ENCODE measurements around the gene TESMIN.

TESMIN gene

DNA sequence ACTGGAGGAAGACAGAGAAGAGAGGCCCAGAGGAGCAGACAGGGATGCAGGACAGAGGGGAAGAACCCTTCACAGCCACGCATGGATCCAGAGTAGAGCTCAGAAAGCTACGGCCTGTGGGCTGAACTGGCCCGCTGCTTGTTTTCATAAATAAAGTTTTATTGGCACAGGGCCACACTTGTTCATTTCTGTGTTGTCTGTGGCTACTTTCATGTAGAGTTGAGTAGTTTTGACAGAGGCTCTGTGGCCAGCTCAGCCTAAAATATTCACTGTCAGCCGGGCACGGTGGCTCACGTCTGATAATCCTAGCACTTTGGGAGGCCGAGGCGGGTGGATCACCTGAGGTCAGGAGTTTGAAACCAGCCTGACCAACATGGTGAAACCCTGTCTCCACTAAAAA is 93.2 kb downstream of the TESMIN start:
- DNase-seq, result no peak

Data from NCI-H82 (cell line).